ENCODE measurements around the gene MOGAT3. TPM values are rescaled to one million over a fixed set of nuclear protein-coding genes. Genes with fewer than 3 reads are reported as not detected.

The MOGAT3 gene, protein sequence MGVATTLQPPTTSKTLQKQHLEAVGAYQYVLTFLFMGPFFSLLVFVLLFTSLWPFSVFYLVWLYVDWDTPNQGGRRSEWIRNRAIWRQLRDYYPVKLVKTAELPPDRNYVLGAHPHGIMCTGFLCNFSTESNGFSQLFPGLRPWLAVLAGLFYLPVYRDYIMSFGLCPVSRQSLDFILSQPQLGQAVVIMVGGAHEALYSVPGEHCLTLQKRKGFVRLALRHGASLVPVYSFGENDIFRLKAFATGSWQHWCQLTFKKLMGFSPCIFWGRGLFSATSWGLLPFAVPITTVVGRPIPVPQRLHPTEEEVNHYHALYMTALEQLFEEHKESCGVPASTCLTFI
- total RNA-seq: not detected in 2 replicates

GRCh38 chr7:101200862-101201599 is at the start of gene MOGAT3:
MOGAT3 (minus strand) TSS chr7:101201036; CDS start chr7:101200854, 182 bp downstream.

DNA sequence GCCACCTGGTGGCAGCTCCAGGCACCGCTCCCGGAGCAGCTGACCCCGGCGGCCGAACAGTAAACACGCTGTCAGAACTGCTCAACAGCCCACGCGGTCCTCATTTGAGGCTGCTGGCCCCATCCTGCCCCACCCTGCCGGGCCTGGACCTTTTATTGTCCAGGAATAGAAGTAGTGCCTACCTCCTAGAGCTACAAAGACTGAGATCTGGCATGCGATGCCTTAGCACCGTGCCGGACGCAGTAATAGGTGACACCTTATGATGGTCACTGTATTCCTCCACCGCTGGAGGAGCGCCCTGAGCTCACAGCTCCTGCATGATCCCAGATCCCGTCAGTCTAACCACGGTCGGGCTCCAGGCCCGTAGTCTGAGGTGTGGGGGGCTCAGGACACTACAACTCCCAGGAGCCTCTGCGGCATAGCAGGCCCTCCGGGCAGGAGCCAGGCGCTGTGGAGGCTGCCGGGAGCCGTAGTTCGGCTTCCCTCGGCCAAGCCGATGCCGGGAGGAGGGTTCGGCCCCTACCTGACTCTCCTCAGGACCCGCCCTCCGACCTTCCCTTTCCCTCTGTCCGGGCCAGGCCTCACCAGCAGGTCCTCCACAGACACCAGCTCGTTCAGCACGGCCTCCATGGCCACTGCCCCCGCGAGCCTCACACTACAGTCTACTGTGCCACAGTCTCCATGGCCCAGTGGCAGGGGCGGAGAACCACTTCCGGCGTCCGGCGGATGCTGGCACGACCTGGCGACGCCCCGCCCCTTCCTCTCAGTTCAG is 43.7 kb upstream of the MOGAT3 start, which contains the start of gene FIS1:
Gene FIS1 (minus strand): TSS at position 707 of the 772 bp plus-strand sequence. CDS start 77 bp downstream, at position 630.

GRCh38 chr7:101237206-101238067 is 36.6 kb upstream of the MOGAT3 start, which contains the start of gene CLDN15:
CLDN15 (minus strand) TSS chr7:101237802; CDS start chr7:101237581, 221 bp downstream.

DNA sequence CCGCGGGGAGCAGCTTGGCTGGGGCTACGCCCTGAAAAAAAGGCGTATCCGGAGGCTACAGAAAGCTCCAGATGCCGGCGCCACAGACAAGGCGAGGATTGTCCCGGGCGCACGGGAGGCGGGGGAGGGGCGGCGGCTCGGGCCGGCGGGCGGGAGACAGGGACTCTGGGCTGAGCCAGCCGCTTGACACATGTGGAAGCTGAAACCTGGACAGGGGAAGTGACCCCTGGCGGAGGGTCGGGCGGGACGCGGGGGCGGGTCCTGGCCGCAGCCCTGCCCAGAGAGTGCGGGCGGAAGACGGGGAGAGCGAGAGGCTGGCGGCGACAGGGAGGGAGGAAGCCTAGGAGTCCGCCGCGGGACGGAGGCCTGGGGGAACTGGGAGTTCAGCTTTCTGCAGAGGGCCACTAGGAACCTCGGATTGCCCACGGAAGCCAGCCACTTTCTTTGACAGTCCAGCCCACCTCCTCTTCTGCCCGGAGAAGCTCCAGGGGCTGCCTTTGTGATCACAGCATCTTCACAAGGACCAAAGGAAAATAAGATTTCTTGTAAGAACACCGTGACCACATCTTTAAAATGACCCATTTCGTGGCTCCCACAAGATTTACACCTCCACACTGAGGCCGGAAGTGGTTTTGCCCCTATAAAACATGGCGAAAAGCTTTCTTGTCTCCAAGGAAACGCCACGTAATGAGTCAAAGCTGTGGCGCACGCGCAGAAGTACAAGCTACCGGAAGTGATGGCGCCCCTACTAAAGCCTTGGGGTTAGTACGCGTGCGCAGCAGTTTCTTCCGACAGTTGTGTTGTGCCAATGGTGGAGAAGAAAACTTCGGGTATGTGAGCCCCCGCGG is 16.8 kb upstream of the MOGAT3 start, which contains the start of the genes PLOD3 and ZNHIT1:
Gene PLOD3 (minus strand): TSS at position 194 of the 848 bp plus-strand sequence. CDS start 307 bp downstream, outside the sequence.
Gene ZNHIT1 (plus strand): TSS at position 778 of the 848 bp plus-strand sequence. CDS start 31 bp downstream, at position 809.

GRCh38 chr7:101180130-101180755 is 20.6 kb downstream of the MOGAT3 start, which contains the start of gene NAT16:
NAT16 (minus strand) TSS chr7:101180293; CDS start chr7:101174807, 5,486 bp downstream.

DNA sequence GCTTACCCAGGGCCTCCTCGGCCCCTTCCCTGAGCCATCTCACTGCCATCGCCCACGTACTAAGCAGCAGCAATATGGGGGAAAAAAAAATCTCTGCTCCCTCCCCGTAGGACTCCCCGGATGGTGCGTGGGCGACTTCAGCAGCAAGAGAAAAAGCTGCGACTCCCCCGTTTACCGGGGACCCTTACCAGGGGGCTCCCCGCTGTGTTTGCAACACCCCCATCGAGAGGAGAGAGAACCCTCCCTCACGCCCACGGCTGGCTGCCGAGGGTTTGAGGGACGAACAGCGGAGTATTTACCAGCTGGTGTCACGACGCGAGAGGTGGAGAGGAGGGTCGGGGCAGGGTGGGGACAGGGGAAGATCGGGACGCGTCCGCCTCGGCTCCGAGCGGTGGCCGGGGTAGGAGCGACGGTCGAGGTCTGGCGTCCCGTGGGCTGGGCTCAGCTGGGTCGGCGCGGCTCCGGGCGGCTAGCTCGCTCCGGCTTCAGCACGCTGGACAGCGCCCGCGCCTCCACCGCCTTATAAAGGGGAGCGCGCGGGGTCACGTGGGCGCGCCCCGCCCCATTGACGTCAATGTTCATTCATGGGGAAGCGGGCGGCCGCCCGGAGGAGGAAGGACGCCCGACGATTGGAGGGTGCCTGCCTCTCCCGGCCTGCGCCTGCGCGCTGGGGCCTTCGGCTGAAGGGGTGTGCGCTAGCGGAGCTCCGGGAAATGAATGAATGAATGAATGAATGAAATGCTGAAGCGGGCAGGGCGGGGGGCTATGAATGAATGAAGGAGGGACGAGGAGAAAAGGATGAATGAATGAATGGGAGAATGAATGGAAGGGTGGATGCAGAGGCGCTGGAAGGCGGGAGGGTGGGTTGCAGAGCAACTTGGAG is 35.5 kb downstream of the MOGAT3 start, which contains the start of gene VGF:
Gene VGF (minus strand): TSS at position 495 of the 883 bp plus-strand sequence. CDS start 726 bp downstream, outside the sequence.

DNA sequence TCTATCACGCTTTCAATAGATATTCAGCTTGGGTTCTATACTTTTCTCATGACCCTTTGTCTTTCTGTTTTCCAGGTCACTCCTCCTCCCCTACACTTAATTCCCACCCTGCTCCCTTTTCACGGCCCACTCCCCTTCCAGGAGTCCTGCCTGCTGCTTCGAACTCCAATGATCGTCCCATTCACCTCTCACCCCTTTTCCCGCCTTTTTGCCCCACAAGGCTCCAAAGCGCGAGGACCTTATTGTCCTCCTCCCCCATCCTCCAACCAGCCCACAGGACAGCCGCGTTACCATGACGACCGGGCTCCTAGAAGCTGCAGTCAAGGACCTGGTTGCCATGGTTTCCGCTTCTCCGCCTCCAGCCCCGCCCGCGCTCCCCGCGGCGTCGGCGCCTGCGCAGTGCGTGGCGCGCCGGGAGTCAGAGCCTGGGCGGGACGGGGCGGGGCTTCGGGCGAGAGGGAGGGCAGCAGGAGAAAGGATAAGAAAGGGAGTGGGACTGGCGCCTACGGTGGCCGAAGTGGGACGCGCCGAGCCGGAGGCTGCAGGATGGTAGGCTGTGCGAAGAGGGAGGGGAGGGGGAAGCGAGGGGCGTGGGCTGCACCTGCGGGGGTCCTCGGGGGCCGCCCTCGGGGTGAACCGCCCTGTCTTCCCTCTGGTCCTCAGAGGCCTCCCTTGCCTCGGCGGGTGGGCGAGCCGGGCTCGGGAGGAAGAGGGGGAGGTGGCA is 46.7 kb downstream of the MOGAT3 start, which contains the start of gene AP1S1:
Gene AP1S1 (plus strand): TSS at position 508 of the 724 bp plus-strand sequence. CDS start 39 bp downstream, at position 547.

Other genes starting within 250 kb of the MOGAT3 start
- 5.5 and 11.2 TPM in 2 replicates for gene MUC12, start 231.5 kb downstream of the MOGAT3 start, total RNA-seq
- not detected in 2 replicates for gene MUC17, start 181.0 kb downstream of the MOGAT3 start, total RNA-seq
- 9.2 and 11.2 TPM in 2 replicates for gene TRIM56, start 115.6 kb downstream of the MOGAT3 start, total RNA-seq
- 1,908 and 2,020 TPM in 2 replicates for gene SERPINE1, start 73.9 kb downstream of the MOGAT3 start, total RNA-seq
- gene AP1S1, start 46.6 kb downstream of the MOGAT3 start, total RNA-seq: 274 and 306 TPM in 2 replicates
- gene VGF, start 35.5 kb downstream of the MOGAT3 start, total RNA-seq: 0.53 and 1.2 TPM in 2 replicates
- gene NAT16, start 20.7 kb downstream of the MOGAT3 start, total RNA-seq: not detected in 2 replicates
- 111 and 114 TPM in 2 replicates for gene PLOD3, start 16.5 kb upstream of the MOGAT3 start, total RNA-seq
- gene ZNHIT1, start 17.1 kb upstream of the MOGAT3 start, total RNA-seq: 136 and 174 TPM in 2 replicates
- 3.5 and 4.9 TPM in 2 replicates for gene CLDN15, start 36.8 kb upstream of the MOGAT3 start, total RNA-seq
- 232 and 308 TPM in 2 replicates for gene FIS1, start 44.0 kb upstream of the MOGAT3 start, total RNA-seq
- 48.4 and 52.8 TPM in 2 replicates for gene IFT22, start 120.8 kb upstream of the MOGAT3 start, total RNA-seq
- not detected in 2 replicates for gene COL26A1, start 161.8 kb upstream of the MOGAT3 start, total RNA-seq

Data from myometrial cell (primary cell).